Suprapubic skin (tissue), 4 donors: ENCODE data around the gene CSPG4.

Source experiments
- EP300 ChIP-seq: sonication (generic); formaldehyde crosslinking; IDR thresholded peaks from one replicate; pipeline ENCODE4 v1.6.1; 2017; ENCODE audit warnings: antibody characterized with exemption
- POLR2AphosphoS5 ChIP-seq, 3 donors: sonication (generic); formaldehyde crosslinking; IDR thresholded peaks; one replicate each; pipeline ENCODE4 v1.6.1; 2017; ENCODE audit warnings: antibody characterized with exemption in 3 of 3
- TF ChIP-seq, protein P1 (sequence below), 2 donors: fragments of 200-600 bp in 1 of 2; fragments of 450-650 bp in 1 of 2; sonication (generic) in 1 of 2; IDR thresholded peaks; one replicate each; pipeline ENCODE4 v1.5.1; 2016 to 2019; ENCODE audit warnings: antibody characterized with exemption in 2 of 2, mild to moderate bottlenecking in 1 of 2, moderate library complexity in 1 of 2

GRCh38 chr15:75680007-75680789 is 32.5 kb downstream of the CSPG4 start:
- TF ChIP-seq, protein P1, sequence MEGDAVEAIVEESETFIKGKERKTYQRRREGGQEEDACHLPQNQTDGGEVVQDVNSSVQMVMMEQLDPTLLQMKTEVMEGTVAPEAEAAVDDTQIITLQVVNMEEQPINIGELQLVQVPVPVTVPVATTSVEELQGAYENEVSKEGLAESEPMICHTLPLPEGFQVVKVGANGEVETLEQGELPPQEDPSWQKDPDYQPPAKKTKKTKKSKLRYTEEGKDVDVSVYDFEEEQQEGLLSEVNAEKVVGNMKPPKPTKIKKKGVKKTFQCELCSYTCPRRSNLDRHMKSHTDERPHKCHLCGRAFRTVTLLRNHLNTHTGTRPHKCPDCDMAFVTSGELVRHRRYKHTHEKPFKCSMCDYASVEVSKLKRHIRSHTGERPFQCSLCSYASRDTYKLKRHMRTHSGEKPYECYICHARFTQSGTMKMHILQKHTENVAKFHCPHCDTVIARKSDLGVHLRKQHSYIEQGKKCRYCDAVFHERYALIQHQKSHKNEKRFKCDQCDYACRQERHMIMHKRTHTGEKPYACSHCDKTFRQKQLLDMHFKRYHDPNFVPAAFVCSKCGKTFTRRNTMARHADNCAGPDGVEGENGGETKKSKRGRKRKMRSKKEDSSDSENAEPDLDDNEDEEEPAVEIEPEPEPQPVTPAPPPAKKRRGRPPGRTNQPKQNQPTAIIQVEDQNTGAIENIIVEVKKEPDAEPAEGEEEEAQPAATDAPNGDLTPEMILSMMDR (IDR thresholded peaks at IDR 0.05), result no peak
- TF ChIP-seq EP300 (no peak), POLR2AphosphoS5 (IDR thresholded peaks at IDR 0.05) (no peak)
